ENCODE data around the gene CAMK2A.

The CAMK2A gene

DNA sequence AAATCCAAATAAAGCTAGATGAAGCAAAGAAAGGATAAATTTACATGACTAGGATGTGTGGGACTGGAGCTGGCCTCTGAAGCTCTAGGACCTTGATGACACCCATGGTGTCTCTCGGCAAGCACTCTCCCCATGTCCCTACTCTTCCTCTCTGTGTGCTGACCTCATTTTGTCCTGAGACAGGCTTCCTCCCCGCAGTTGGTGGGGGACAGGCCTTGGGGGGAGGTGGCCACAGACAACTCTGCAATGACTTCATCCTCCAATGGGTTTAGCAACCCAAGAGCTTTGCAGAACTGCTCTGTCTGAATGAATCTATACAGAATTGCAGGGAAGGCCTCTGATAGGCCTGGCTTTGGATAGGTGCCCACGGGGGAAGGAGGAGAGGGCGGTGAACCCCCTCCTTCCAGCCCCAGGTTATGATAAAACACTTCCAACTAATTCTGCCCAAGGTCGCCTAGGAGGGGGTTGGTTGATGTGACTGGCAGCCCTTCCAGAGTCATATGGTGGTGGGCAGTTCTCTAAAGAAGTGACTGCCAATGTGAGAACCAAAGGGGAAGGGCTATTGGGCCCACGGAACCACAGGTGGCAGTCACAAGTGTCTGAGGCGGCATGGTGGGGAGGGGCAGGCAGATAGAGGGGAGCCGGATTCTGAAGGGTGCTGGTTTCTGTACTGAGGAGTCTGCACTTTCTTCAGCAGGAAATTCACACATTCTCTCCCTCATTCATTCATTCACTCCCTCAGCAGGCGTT, 93.7 kb downstream of the CAMK2A start:
- Histone ChIP-seq H3K27me3 (ENCODE audit: insufficient read depth, poor library complexity, severe bottlenecking) (peaks cover 4% of the 10 kb centered on the region), H3K4me3 (replicated peaks; ENCODE audit: insufficient read depth, low read length) (no peak overlapping the region), H3K27ac (replicated peaks) (no peak overlapping the region)
- TF ChIP-seq GABPA (IDR thresholded peaks at IDR 0.05; ENCODE audit: low read depth) (no peak), POLR2AphosphoS5 (IDR thresholded peaks at IDR 0.05; ENCODE audit: low read depth) (no peak), SPI1 (IDR thresholded peaks at IDR 0.05; ENCODE audit: borderline replicate concordance, low read depth) (no peak)
- TF ChIP-seq, protein P1, sequence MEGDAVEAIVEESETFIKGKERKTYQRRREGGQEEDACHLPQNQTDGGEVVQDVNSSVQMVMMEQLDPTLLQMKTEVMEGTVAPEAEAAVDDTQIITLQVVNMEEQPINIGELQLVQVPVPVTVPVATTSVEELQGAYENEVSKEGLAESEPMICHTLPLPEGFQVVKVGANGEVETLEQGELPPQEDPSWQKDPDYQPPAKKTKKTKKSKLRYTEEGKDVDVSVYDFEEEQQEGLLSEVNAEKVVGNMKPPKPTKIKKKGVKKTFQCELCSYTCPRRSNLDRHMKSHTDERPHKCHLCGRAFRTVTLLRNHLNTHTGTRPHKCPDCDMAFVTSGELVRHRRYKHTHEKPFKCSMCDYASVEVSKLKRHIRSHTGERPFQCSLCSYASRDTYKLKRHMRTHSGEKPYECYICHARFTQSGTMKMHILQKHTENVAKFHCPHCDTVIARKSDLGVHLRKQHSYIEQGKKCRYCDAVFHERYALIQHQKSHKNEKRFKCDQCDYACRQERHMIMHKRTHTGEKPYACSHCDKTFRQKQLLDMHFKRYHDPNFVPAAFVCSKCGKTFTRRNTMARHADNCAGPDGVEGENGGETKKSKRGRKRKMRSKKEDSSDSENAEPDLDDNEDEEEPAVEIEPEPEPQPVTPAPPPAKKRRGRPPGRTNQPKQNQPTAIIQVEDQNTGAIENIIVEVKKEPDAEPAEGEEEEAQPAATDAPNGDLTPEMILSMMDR (IDR thresholded peaks at IDR 0.05; ENCODE audit: insufficient read depth, low read length) = no peak
- TF ChIP-seq, protein P2, sequence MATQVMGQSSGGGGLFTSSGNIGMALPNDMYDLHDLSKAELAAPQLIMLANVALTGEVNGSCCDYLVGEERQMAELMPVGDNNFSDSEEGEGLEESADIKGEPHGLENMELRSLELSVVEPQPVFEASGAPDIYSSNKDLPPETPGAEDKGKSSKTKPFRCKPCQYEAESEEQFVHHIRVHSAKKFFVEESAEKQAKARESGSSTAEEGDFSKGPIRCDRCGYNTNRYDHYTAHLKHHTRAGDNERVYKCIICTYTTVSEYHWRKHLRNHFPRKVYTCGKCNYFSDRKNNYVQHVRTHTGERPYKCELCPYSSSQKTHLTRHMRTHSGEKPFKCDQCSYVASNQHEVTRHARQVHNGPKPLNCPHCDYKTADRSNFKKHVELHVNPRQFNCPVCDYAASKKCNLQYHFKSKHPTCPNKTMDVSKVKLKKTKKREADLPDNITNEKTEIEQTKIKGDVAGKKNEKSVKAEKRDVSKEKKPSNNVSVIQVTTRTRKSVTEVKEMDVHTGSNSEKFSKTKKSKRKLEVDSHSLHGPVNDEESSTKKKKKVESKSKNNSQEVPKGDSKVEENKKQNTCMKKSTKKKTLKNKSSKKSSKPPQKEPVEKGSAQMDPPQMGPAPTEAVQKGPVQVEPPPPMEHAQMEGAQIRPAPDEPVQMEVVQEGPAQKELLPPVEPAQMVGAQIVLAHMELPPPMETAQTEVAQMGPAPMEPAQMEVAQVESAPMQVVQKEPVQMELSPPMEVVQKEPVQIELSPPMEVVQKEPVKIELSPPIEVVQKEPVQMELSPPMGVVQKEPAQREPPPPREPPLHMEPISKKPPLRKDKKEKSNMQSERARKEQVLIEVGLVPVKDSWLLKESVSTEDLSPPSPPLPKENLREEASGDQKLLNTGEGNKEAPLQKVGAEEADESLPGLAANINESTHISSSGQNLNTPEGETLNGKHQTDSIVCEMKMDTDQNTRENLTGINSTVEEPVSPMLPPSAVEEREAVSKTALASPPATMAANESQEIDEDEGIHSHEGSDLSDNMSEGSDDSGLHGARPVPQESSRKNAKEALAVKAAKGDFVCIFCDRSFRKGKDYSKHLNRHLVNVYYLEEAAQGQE (IDR thresholded peaks at IDR 0.05; ENCODE audit: insufficient replicate concordance, low read depth) = no peak
- DNase-seq (ENCODE audit: low read depth in 1 of 2, low spot score in 1 of 2) = no peak

DNA sequence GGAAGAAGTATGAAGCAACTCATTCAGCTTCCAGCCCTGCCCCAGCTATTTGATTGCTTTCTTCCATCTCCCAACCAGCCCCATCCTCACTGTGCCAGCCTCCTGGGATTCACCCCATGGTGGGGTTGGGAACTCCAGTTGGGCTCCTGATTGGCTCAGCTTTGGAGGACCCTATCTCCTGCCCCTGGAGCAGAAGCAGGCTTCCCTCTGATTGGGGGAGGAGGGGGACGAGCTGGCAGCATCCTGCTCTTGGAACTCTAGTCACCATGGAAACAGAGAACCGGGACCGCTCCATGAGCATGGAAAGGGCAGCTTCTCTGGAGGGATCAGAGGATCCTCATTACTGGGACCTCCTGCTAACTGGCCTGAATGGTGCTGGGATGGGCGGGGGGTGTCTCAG, 97.1 kb downstream of the CAMK2A start:
- Histone ChIP-seq H3K27ac (replicated peaks) (no peak overlapping the region), H3K27me3 (ENCODE audit: insufficient read depth, poor library complexity, severe bottlenecking) (peaks cover 20% of the 10 kb centered on the region), H3K4me3 (replicated peaks; ENCODE audit: insufficient read depth, low read length) (no peak overlapping the region)
- no peak for DNase-seq (ENCODE audit: low read depth in 1 of 2, low spot score in 1 of 2)
- no peak for TF ChIP-seq POLR2AphosphoS5 (IDR thresholded peaks at IDR 0.05; ENCODE audit: low read depth)
- TF ChIP-seq, protein P2 (IDR thresholded peaks at IDR 0.05; ENCODE audit: insufficient replicate concordance, low read depth) = no peak
- TF ChIP-seq, protein P1 (IDR thresholded peaks at IDR 0.05; ENCODE audit: insufficient read depth, low read length) = no peak
- no peak for TF ChIP-seq GABPA (IDR thresholded peaks at IDR 0.05; ENCODE audit: low read depth)
- TF ChIP-seq SPI1 (IDR thresholded peaks at IDR 0.05; ENCODE audit: borderline replicate concordance, low read depth) = no peak

DNA sequence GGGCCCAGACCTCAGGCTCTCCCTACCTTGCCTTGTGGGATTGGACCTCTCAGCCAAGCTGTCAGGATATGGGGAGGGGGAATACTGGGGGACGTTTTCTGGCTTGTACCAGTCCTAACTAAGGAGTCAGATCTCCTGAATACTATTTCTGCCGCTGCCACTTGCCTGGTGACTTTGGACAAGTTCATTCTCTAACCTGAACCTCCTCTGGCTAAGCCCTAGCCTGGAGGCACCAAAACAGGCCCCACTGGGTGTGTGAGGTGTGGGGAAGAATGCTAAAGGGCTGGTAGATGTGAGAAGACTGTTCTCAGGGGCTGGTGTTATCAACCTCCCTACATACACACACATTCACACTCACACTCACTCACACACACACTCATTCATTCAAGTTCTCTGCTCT, 98.6 kb downstream of the CAMK2A start:
- Histone ChIP-seq H3K4me3 (replicated peaks; ENCODE audit: insufficient read depth, low read length) (no peak overlapping the region), H3K27me3 (ENCODE audit: insufficient read depth, poor library complexity, severe bottlenecking) (peaks cover 18% of the 10 kb centered on the region), H3K27ac (replicated peaks) (no peak overlapping the region)
- TF ChIP-seq, protein P2 (IDR thresholded peaks at IDR 0.05; ENCODE audit: insufficient replicate concordance, low read depth) = no peak
- TF ChIP-seq SPI1 (IDR thresholded peaks at IDR 0.05; ENCODE audit: borderline replicate concordance, low read depth) = no peak
- TF ChIP-seq, protein P1 (IDR thresholded peaks at IDR 0.05; ENCODE audit: insufficient read depth, low read length) = no peak
- no peak for TF ChIP-seq POLR2AphosphoS5 (IDR thresholded peaks at IDR 0.05; ENCODE audit: low read depth)
- TF ChIP-seq GABPA (IDR thresholded peaks at IDR 0.05; ENCODE audit: low read depth) = no peak
- no peak for DNase-seq (ENCODE audit: low read depth in 1 of 2, low spot score in 1 of 2)
